Inflammatory macrophage treated with lipopolysaccharide for 4 hours (primary cell): Measurements from ENCODE around the gene DDC.

ENCODE experiments used
- DNase-seq: peaks from one replicate; pipeline ENCODE4 v3.0.0-alpha.2; 2020

DDC gene

DNA sequence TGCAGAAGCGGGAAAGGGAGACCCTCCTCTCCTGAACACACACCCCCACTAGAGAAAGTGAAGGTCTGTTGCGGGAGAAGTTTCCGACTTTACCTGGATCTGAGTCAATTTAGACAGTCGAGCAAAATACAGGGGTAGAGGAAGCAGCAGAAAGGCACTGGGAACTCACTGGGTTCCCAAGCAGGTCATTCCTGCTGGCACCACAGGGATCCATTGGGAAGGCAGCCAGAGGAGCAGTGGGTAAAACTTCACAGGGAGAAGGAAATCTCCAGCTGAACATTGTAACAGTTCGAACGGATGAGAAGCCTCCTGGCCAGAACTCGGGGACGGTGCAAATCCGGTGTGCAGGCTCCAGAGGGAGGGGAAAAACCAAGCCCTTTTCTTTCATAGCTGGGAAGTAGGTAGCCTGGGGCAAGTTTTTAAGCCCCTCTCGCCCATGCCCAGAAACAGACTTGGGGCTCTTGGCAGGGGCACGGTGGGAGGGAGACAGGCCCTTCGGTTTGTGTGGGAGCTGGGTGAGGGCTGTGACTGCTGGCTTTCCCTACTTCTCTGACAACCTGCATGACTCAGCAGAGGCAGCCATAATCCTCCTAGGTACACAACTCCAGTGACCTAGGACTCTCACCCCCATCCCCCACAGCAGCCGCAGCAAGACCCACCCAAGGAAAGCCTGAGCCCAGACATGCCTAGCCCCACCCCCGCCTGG is 51.9 kb downstream of the DDC start:
- no peak for DNase-seq

- no peak for DNase-seq
These were observed 52.8 kb downstream of the DDC start for GRCh38 chr7:50512384-50512783.

- no peak for DNase-seq
These were observed 55.7 kb downstream of the DDC start for GRCh38 chr7:50509459-50509858.

- no peak for DNase-seq
These were observed 56.7 kb downstream of the DDC start for GRCh38 chr7:50508471-50508943.

GRCh38 chr7:50507898-50508470 is 57.2 kb downstream of the DDC start:
- DNase-seq = no peak

DNA sequence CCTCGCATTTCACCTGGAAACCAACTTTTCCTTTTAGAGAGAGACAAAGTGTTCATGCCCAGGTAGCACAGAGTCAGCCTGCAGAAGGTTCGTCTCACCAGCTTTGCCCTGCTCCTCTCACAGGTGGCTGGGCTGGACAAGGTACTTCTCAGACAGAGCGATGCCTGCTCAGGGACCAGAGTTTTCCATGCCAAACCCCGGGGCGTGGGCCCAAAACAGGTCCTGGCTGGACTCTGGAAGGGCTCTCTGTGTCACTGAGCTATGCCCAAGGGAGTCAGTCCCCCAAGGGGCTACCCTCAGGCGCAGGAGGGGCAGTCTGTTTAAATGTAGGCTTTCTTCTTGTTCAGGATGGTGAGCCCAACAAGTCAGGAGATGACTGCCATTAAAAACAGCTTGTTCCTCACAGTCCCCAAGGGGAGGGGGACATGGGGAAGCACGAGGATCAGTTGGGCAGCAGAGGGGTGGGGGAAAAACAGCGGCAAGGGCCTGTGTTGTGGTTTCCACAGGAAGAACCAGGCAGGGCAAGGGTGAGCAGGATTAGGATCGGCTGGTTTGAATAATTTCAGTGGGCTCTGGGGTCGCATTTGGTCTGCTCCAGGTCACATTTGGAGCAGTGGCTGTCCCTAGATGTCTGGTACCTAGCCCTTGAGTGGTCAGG is 59.5 kb downstream of the DDC start:
- no peak for DNase-seq

GRCh38 chr7:50504646-50505546 is 60.3 kb downstream of the DDC start:
- no peak for DNase-seq

DNA sequence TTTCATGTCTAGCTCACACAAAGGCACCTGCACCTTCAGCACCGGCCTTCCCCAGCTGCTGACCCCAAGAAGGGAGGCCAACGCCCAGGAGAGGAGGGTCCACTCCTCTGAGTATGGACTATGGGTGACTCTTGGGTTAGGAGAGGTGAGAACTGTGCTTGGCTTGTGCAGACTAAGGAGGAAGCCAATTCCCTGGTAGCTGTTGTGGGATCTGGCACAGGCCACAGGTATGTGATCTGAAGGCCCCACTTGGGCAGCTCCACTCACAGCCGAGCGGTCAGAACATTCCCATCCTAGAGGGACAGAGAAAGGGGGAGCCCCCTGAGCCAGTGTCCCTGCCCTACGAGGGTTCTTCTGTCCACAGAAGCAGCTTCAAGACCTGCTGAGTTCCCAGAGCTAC is 62.3 kb downstream of the DDC start:
- DNase-seq = no peak

DNA sequence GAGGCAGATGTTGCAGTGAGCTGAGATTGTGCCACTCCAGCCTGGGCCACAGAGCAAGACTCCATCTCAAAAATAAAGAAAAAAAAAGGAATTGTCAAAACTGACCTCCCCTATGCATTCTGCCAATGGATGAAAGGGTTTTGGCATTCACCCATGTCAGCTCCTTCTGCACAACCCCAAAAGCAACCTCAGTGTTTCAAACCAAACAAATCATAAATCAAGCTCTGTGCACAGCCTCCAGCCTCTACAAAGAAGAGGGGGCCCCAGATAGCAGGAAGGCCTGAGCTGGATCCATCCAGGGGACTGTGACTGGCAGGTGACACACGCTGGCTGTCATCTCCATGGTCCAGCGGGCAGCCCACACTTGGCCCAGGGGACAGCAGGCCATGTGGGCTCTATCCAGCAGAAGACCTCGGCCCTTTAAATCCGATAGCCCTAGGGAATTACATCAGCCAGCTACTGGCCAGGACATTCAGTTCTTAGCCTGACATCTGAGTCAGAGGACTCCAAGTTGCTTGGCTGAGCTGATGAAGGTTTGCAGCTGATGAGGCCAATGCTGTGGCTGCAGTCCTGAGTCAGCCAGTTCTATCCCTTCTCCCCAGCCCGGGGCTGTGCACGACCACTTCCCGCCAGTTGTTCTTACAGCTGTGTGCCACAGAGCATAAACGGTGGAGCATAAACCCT is 63.1 kb downstream of the DDC start:
- DNase-seq = no peak

- DNase-seq = no peak
These were observed 66.1 kb downstream of the DDC start for GRCh38 chr7:50499092-50499491.

DNA sequence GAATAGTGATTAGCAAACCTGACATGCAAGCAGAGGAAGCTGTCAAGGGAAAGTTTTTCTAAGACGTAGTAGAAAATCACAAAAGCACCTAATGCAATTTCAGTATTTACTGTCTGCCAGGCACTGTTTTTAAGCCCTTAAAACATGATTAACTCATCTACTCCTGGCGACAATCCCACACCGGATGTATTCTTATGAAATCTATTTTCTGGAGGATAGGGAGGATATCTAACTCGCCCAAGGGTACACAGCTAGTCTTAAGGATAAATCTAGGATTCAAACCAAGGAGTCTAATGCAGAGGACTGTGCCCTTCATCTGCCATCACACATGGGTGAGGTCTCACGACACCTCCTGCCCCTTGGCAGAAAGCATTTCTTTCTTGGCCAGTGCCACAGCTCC is 67.2 kb downstream of the DDC start:
- DNase-seq = no peak

DNA sequence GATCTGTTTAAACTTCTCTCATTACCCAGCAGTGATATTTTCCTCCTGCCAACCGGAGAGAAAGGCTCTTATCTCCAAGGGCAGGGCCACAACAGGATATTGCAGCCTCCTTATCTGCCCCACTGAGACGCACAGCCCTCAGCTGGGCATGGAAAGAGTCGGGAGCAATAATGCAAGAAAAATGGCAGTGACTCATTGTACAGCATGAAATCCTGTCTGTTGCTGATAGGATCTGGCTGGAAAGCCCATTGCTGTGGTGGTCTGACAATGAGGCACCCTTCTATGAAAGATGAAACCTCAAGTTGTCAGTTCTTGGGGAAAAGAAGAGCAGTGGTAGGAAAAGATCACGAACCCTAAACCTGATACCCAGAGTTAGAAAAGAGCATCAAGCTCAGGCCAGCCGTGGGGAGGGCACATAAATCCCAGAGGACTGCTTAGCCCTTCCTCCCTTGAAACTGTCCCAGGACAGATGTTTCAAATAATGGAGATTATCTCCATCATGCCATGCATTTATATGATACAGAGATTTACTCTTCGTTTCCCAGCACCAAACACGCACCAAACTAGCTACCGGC is 68.0 kb downstream of the DDC start:
- no peak for DNase-seq

DNA sequence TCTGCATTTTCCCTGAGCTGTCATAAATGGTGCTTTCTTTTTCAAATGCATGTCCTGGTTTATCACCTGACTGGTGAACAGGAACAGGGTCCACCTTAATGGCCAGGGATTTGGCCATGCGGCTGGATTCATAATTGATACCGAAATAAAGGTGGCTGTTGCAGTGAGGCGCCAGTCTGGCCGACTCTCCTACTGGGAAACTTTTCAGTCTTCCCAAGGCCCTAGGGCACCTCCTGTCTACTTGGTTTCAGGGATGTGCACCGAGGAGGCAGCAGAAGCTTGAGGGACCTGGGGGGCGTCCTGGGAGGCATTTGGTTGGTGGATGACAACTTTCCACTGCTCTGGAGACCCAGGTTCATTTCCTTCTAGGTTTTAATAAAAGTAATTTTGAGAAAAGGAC is 68.6 kb downstream of the DDC start:
- DNase-seq = no peak

DNA sequence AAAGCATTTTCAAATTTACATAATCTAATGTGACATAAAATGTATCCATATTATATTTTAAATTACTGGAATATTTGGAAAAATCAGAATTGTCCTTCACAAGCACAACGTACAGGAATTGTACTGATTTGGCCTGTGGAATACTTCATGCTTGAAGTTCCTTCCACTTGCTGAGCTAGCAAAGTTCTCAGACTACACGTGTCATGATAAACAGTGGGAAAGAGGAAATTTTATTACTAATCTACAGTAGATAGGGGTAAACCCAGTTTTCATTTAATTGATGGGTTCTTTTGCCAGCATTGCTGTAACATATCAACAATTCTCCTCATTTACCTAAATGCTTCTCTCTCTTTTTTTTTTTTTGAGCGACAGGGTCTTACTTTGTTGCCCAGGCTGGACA is 69.5 kb downstream of the DDC start:
- no peak for DNase-seq

DNA sequence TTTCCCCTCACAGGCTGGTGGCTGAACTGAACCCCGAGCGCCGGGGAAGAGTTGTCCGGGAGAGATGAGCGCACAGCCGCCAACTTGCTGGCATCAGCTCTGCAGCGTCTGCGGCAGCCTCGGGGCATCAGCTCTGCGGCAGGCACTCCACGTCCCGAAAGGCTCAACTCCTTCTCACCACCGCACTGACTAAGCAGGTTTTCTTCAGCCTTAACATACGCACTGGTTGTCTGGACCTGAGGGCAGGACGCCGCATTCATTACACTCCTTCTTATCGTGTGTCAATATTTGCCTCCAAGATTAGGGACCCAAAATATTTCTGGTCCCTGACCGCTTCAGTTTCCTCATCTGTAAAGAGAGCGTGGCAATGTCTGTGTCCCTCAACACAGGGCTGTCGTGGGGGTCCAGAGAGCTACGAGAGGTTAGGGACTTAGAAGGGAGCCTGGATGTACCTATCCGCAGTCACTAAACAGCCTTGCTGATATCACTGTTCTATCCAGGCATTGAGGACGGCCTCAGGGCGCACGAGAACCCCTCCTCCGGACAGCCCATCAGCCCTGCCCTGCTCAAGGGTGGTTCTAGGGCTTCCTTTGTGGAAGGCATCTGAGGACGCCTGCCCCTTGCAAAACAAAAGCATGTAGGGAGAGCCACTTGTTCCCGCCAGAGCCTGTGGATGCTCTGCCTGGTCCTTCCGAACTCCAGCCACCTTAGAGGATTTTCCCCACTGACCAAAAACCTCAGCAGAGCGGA is 72.3 kb downstream of the DDC start:
- no peak for DNase-seq

DNA sequence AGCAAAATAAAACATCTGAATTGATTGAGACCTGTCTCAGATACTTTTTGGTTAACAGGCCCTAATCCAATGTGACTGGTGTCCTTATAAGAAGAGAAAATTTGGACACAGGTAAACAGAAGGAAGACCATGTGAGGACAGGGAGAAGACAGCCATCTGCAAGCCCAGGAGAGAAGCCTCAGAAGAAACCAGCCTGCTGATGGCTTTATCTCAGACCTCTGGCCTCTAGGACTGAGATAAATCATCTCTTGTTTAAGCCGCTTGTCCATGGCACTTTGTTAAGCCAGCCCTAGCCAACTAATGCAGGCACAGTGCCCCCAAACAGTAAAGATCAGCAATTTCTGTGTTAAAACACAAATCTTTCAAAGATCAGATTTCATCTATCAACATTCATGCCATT is 73.3 kb downstream of the DDC start:
- no peak for DNase-seq

DNA sequence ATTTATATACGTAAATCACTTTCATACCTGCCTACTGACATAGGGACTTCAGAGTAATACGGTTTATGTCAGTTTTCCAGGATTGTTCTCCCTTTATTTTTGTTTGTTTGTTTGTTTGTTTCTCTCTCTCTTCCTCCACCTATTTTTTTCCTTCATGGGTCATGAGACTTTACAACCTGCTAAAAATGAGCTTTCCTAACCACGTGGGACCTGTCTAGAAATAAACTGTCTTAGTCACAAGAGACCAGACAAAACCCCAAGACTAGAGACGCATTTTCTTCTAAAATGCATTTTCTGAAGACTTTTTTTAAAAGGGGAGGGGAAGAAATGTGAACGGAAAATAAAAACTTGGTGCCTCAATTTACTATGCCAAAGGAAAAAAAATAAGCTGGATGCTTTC is 74.0 kb downstream of the DDC start:
- no peak for DNase-seq

DNA sequence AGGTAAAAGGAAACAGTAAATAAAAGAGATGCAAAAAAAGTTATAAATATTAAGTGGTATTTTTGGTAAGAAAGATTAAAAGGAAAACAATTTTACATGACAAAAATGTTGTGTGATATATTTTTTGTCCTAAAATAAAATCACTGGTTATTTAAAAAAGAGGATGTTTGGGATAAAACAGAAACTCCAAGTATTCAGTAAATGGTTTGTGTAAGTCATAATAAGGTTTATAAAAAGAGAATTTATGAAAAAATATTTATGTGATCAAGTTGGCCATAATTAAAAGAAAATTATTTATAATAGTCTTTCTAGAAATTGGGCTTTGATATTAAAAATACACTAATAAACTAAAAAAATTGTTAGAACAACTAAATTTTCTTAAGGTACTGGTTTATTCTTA is 76.8 kb downstream of the DDC start:
- DNase-seq = no peak

- no peak for DNase-seq
These were observed 78.7 kb downstream of the DDC start for GRCh38 chr7:50486512-50486911.

GRCh38 chr7:50481867-50482266 is 83.3 kb downstream of the DDC start:
- DNase-seq = no peak

- DNase-seq = no peak
These were observed 84.4 kb downstream of the DDC start for GRCh38 chr7:50480797-50481196.
